Heart right ventricle (tissue), 16 donors: Measurements from ENCODE around the gene TOMM40. TPM values are rescaled to one million over a fixed set of nuclear protein-coding genes. Genes with fewer than 3 reads are reported as not detected.
A peak's percentile ranks its signal among the peaks of the same experiment; 100 is the strongest.

Experiments
- ATAC-seq, 8 donors: fragments of 200-7000 bp; cut with Tn5 transposase; one replicate each; pipeline ENCODE4 v1.9.1; 2020; ENCODE audit warnings: mild to moderate bottlenecking in 8 of 8, moderate library complexity in 8 of 8, moderate number of reproducible peaks in 1 of 8
- DNase-seq, 2 donors: peaks; one replicate each; pipeline ENCODE4 v3.0.0-alpha.2; 2020
- H3K27ac ChIP-seq, 10 donors: fragments of 200-600 bp; sonication (generic) in 2 of 10; one replicate each; pipeline versions ENCODE4 v1.5.0 to v1.8.0; 2020 to 2022; ENCODE audit warnings: mild to moderate bottlenecking in 3 of 10
- H3K27me3 ChIP-seq, 7 donors: fragments of 200-600 bp; one replicate each; pipeline ENCODE4 v1.8.0; 2021 to 2022; ENCODE audit warnings: mild to moderate bottlenecking in 2 of 7
- H3K36me3 ChIP-seq, 9 donors: fragments of 200-600 bp; sonication (generic) in 1 of 9; one replicate each; pipeline versions ENCODE4 v1.5.0 to v1.8.0; 2020 to 2022; ENCODE audit warnings: mild to moderate bottlenecking in 2 of 9
- H3K4me1 ChIP-seq, 9 donors: fragments of 200-600 bp; sonication (generic) in 1 of 9; one replicate each; pipeline versions ENCODE4 v1.5.0 to v1.8.0; 2020 to 2022; ENCODE audit warnings: mild to moderate bottlenecking in 4 of 9
- H3K4me3 ChIP-seq, 10 donors: fragments of 200-600 bp; sonication (generic) in 2 of 10; one replicate each; pipeline versions ENCODE4 v1.5.0 to v1.8.0; 2020 to 2022; ENCODE audit warnings: mild to moderate bottlenecking in 7 of 10, moderate library complexity in 2 of 10
- H3K9me3 ChIP-seq, 11 donors: fragments of 200-600 bp in 10 of 11; sonication (generic) in 2 of 11; one replicate each; pipeline versions ENCODE4 v1.5.0 to v1.8.0; 2013 to 2022; ENCODE audit warnings: mild to moderate bottlenecking in 2 of 11, control low read depth in 1 of 11, moderate library complexity in 1 of 11
- CTCF ChIP-seq, 9 donors: fragments of 200-600 bp; sonication (generic) in 2 of 9; IDR thresholded peaks; one replicate each; pipeline versions ENCODE4 v1.5.0 to v1.8.0; 2021 to 2022; ENCODE audit warnings: antibody characterized with exemption in 9 of 9, mild to moderate bottlenecking in 5 of 9, moderate library complexity in 1 of 9
- WGBS, 2 donors: extraction: QIAGEN DNeasy Blood & Tissue Kit; methylation state at CpG; one replicate each; pipeline ENCODE4 v1.1.7; 2013; ENCODE audit warnings: inconsistent platforms in 1 of 2; 5-methylcytosine and 5-hydroxymethylcytosine counted together
- intact Hi-C, 10 donors: fragments of 100-400 bp; cut with DNase I; formaldehyde crosslinking; loops; one replicate each; pipeline versions ENCODE4 v1.11.1 to v1.14.2; 2022
- polyA plus RNA-seq, 2 donors: library from polyadenylated mRNA; stranded (reverse); fragments of 200-250 nt; gene quantifications; one replicate each; pipeline ENCODE4 v1.2.3, GENCODE V29; 2013
- total RNA-seq, 10 donors: library from RNA; stranded (reverse); fragmentation: NEBNext Ultra II Directional in 3 of 10; extraction: Animal tissue kit (Norgen Biotek cat#: 25700) in 3 of 10; gene quantifications; one replicate each; pipeline versions ENCODE4 v1.2.1 to v1.2.4, GENCODE V29; 2021 to 2023
- donor health status: Arrhythmogenic right ventricular cardiomyopathy.
- donor health status: ischemic (EF 13 %, LVEDD 7.1; RV severe dilation, severe dysfunction).
- donor health status: healthy with polysubstance abuse.
- donor health status: DM: no; HTN: yes; CAD: no.
- donor health status: DM: no; HTN: no; CAD: no.
- donor health status: ischemic (EF 25% LVEDD 6.9; RV normal size, moderate dysfunction).
- donor health status: ischemic (EF 25% LVEDD 5.7; RV mildly dilated, moderate dysfunction).
- donor health status: healthy.
- donor health status: DM: yes; HTN: yes; CAD: no.
- donor health status: Ischemic cardiomyopathy.
- donor health status: ischemic (EF 35%, LVEDD 5.7; RV mildly dilated, moderate dysfunction).
- donor health status: nonischemic (EF 11% LVEDD 7.7; RV severe dilation, severe dysfunction).
- donor health status: DM: yes; HTN: yes; CAD: no.
- donor health status: PGD.
- donor health status: ischemic (EF 29% LVEDD 5.4; RV normal size, mild dysfunction).
- donor health status: nonischemic (EF 23%, LVEDD 6.1; RV moderate dilation, normal function).

Gene TOMM40
- total and polyA plus RNA-seq, 12 donors = 37.8 to 77.5 (median 45.2) TPM

- Histone ChIP-seq H3K36me3 (peaks cover 0 to 26% (median 0%) of the 10 kb centered on the region in 9 donors), H3K27ac (no peak overlapping the region), H3K4me1 (peaks cover 7 to 32% (median 20%) of the 10 kb centered on the region in 9 donors), H3K4me3 (no peak overlapping the region), H3K27me3 (no peaks in the 10 kb centered on the region), H3K9me3 (no peaks in the 10 kb centered on the region)
- DNase-seq = no peak
- WGBS, 2 donors = 92 to 96% methylated on average over 9 of the region's 9 CpGs
- intact Hi-C loops = loop anchor here in 1 of 10 donors (5.0 kb wide), 1 partner anchor 42 kb away; the partner anchor contains the start of gene APOE
- no peak for ATAC-seq
- no peak for TF ChIP-seq CTCF (IDR thresholded peaks at IDR 0.05)
Observed at GRCh38 chr19:44949550-44949949, 58.5 kb downstream of the TOMM40 start.

- Histone ChIP-seq H3K27me3 (no peaks in the 10 kb centered on the region), H3K4me1 (peaks cover 10 to 40% (median 29%) of the 10 kb centered on the region in 9 donors), H3K9me3 (no peaks in the 10 kb centered on the region), H3K4me3 (peak overlapping the region in 1 of 10 donors; percentile 16), H3K36me3 (peaks cover 0 to 26% (median 0%) of the 10 kb centered on the region in 9 donors), H3K27ac (peak overlapping the region in 6 of 10 donors; percentile 6 to 47 (median 32))
- WGBS, 2 donors = 51 to 58% methylated on average over 13 of the region's 13 CpGs
- peak; percentile 30 to 77 for DNase-seq
- intact Hi-C loops = loop anchor here in 9 of 10 donors (1.0 to 10.0 kb wide), 6 partner anchors 47 to 267 kb away; partner anchors contain the start of gene APOE (in 1 of the 9)
- no peak for ATAC-seq
- TF ChIP-seq CTCF (IDR thresholded peaks at IDR 0.05) = peak; percentile 67 to 87 (median 85)
Observed at GRCh38 chr19:44951179-44952159, 60.4 kb downstream of the TOMM40 start.

Other genes with a start within 250 kb of the TOMM40 start
- 100 to 1,000 TPM in 1 of 10 donors, 10 to 100 TPM in 9; 38.3 to 108 (median 41.8) TPM for gene PVR, start 247.3 kb upstream of the TOMM40 start, total RNA-seq
- gene PVR, start 247.3 kb upstream of the TOMM40 start, polyA plus RNA-seq = 10 to 100 TPM; 47.3 to 74.8 TPM
- 10 to 100 TPM in 1 of 10 donors, 1 to 10 TPM in 9; 3.3 to 10.7 (median 5.1) TPM for gene CEACAM19, start 219.8 kb upstream of the TOMM40 start, total RNA-seq
- gene CEACAM19, start 219.8 kb upstream of the TOMM40 start, polyA plus RNA-seq = 10 to 100 TPM in 1 of 2 donors, 1 to 10 TPM in 1; 5.2 to 36.8 TPM
- gene CEACAM16, start 192.1 kb upstream of the TOMM40 start, total RNA-seq = not detected
- gene CEACAM16, start 192.1 kb upstream of the TOMM40 start, polyA plus RNA-seq = not detected
- 10 to 100 TPM in 9 of 10 donors, 1 to 10 TPM in 1; 7.1 to 76.3 (median 20.3) TPM for gene BCL3, start 142.5 kb upstream of the TOMM40 start, total RNA-seq
- 10 to 100 TPM; 20.7 to 30.7 TPM for gene BCL3, start 142.5 kb upstream of the TOMM40 start, polyA plus RNA-seq
- gene CBLC, start 113.4 kb upstream of the TOMM40 start, total RNA-seq = under 1 TPM in 1 of 10 donors, not detected in 9; 0.38 TPM
- gene CBLC, start 113.4 kb upstream of the TOMM40 start, polyA plus RNA-seq = not detected
- gene BCAM, start 82.2 kb upstream of the TOMM40 start, total RNA-seq = 100 to 1,000 TPM in 4 of 10 donors, 10 to 100 TPM in 6; 72.8 to 118 (median 92.5) TPM
- gene BCAM, start 82.2 kb upstream of the TOMM40 start, polyA plus RNA-seq = 100 to 1,000 TPM in 1 of 2 donors, 10 to 100 TPM in 1; 63.2 to 130 TPM
- gene NECTIN2, start 45.0 kb upstream of the TOMM40 start, total RNA-seq = 10 to 100 TPM; 34.1 to 83.9 (median 46.5) TPM
- 10 to 100 TPM; 62.5 to 96.8 TPM for gene NECTIN2, start 45.0 kb upstream of the TOMM40 start, polyA plus RNA-seq
- 10 to 100 TPM in 9 of 10 donors, 1 to 10 TPM in 1; 6.0 to 29.5 (median 20.6) TPM for gene APOE, start 14.5 kb downstream of the TOMM40 start, total RNA-seq
- 10 to 100 TPM; 63.6 to 77.8 TPM for gene APOE, start 14.5 kb downstream of the TOMM40 start, polyA plus RNA-seq
- gene APOC1, start 23.4 kb downstream of the TOMM40 start, total RNA-seq = 10 to 100 TPM in 1 of 10 donors, 1 to 10 TPM in 4, not detected in 5; 1.4 to 13.5 (median 1.6) TPM
- gene APOC1, start 23.4 kb downstream of the TOMM40 start, polyA plus RNA-seq = 1 to 10 TPM; 3.6 to 5.3 TPM
- gene APOC4, start 51.0 kb downstream of the TOMM40 start, total RNA-seq = not detected
- gene APOC4, start 51.0 kb downstream of the TOMM40 start, polyA plus RNA-seq = not detected
- under 1 TPM in 2 of 10 donors, not detected in 8; 0.65 to 0.79 TPM for gene APOC2, start 54.8 kb downstream of the TOMM40 start, total RNA-seq
- under 1 TPM; 0.36 to 0.66 TPM for gene APOC2, start 54.8 kb downstream of the TOMM40 start, polyA plus RNA-seq
- 100 to 1,000 TPM in 4 of 10 donors, 10 to 100 TPM in 6; 81.1 to 130 (median 95.7) TPM for gene CLPTM1, start 64.1 kb downstream of the TOMM40 start, total RNA-seq
- gene CLPTM1, start 64.1 kb downstream of the TOMM40 start, polyA plus RNA-seq = 100 to 1,000 TPM in 1 of 2 donors, 10 to 100 TPM in 1; 72.1 to 123 TPM
- 10 to 100 TPM in 1 of 10 donors, 1 to 10 TPM in 9; 1.3 to 19.3 (median 5.5) TPM for gene RELB, start 110.2 kb downstream of the TOMM40 start, total RNA-seq
- gene RELB, start 110.2 kb downstream of the TOMM40 start, polyA plus RNA-seq = 10 to 100 TPM in 1 of 2 donors, 1 to 10 TPM in 1; 1.4 to 13.0 TPM
- 10 to 100 TPM; 24.0 to 50.4 (median 30.0) TPM for gene CLASRP, start 147.8 kb downstream of the TOMM40 start, total RNA-seq
- 100 to 1,000 TPM in 1 of 2 donors, 10 to 100 TPM in 1; 26.9 to 142 TPM for gene CLASRP, start 147.8 kb downstream of the TOMM40 start, polyA plus RNA-seq
- gene ZNF296, start 185.2 kb downstream of the TOMM40 start, total RNA-seq = under 1 TPM in 5 of 10 donors, not detected in 5; 0.15 to 0.29 (median 0.21) TPM
- under 1 TPM; 0.22 to 0.95 TPM for gene ZNF296, start 185.2 kb downstream of the TOMM40 start, polyA plus RNA-seq
- 10 to 100 TPM; 10.7 to 23.5 (median 13.0) TPM for gene GEMIN7, start 188.0 kb downstream of the TOMM40 start, total RNA-seq
- gene GEMIN7, start 188.0 kb downstream of the TOMM40 start, polyA plus RNA-seq = 10 to 100 TPM; 25.9 to 38.2 TPM
- 10 to 100 TPM; 12.5 to 19.2 (median 15.8) TPM for gene PPP1R37, start 201.9 kb downstream of the TOMM40 start, total RNA-seq
- gene PPP1R37, start 201.9 kb downstream of the TOMM40 start, polyA plus RNA-seq = 10 to 100 TPM; 20.9 to 38.3 TPM